NCI-H446 (cell line): ENCODE measurements around the gene FOXE3.
A peak's percentile ranks its signal among the peaks of the same experiment; 100 is the strongest.

Experiments
- DNase-seq, 2 experiments: peaks; one replicate each; lab custom pipeline; 2025; lab: John Stamatoyannopoulos, UW

FOXE3 gene

GRCh38 chr1:47405697-47406096, 10.4 kb upstream of the FOXE3 start:
- no peak for DNase-seq

GRCh38 chr1:47406966-47407365, 9.1 kb upstream of the FOXE3 start:
- no peak for DNase-seq

- no peak for DNase-seq
Measured at GRCh38 chr1:47407481-47407880, 8.6 kb upstream of the FOXE3 start.

DNA sequence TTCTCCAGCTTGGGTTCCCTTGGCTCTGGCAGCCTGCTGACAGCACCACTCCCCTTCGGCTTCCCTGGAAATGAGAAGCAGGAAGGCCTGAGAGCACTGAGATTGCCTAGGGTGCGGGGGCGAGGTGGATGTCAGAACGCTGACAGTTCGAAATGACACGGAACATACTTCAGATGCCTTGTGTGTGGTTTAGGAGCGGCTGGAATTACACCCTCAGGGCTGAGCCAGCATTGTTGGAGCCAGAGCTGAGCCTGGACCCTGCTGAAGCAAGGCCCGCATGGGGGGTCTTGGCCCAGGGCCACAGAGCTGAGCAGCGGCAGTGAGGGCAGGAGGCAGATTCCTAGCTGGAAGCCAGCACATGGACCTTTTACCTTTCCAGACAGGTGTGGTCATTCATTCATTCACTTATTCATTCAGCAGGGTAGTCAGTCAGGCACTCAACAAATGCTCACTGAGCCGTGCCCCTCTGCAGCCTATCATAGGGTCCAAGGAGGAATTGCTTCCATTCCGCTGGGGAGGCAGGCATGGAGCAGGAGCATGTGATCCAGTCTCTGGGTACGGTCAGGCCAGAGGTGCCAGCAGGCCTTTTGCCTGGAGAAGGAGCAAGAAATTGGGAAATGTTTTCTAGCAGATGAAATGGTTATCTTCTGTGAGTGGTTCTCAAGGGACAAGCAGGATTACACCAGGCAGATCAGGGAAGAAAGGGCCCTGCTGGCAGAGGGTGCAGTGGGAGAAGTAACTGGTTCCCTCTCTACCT, 6.6 kb upstream of the FOXE3 start:
- no peak for DNase-seq

DNA sequence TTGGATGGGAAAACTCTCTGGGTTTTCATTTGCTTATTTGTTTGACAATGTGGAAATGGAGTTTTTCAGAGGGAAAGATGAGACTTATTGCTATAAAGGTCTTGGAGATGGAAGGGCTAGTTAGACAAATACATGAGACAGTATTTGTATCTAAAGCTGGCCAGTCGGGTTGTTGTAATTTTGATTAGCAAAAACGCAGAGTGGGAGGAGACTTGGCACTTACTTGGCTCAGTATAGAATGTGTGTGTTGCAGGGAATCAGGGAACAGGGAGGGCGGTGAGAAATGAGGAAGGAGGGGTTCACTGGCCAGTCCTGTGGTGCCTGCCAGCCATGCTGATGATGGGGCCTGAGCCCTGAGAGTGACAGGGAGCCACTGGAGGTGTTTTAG, 6.0 kb upstream of the FOXE3 start:
- DNase-seq: no peak

GRCh38 chr1:47411436-47411835, 4.6 kb upstream of the FOXE3 start:
- DNase-seq: no peak

DNA sequence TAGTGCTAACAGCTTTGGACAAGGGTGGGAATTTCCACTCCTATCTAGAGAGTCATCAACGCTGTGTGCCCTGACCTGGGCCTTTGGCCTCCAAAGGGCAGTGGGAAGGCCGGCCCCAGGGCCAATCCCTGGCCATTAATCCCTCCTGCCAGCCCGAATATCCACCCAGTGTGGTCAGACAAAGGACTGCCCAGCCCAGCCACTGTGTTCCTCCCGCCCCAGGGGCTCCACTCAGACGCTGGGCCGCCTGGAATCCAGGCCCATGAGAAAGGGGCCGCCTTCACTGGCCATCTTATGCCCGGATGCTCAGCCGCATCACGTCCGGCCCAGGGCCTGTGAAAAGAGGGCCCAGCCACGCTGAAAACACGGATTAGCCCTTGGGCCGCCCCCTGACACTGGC, 3.6 kb upstream of the FOXE3 start:
- no peak for DNase-seq

- DNase-seq: no peak
Measured at GRCh38 chr1:47416319-47417169, 459 bp downstream of the FOXE3 start.

GRCh38 chr1:47417170-47418044, 1.3 kb downstream of the FOXE3 start:
- DNase-seq: no peak

DNA sequence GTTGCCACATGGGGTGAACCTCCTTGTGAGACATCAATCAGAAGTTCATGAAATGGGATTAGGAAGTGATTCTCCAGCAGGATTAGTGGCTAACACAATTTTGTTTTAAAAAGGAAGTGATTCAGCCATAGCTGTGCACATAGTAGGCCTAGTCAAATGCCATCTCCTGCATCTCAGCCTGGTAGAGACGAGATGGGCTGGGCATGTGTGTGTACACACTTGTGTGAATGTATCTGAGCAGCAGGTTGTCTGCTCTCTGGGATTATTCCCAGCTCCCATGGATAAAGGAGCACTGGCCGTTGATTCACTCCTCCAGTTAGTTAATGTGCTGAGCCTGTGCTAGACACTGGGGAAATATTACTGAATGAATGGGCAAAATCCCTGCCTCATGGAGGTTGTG, 2.0 kb downstream of the FOXE3 start:
- no peak for DNase-seq

DNA sequence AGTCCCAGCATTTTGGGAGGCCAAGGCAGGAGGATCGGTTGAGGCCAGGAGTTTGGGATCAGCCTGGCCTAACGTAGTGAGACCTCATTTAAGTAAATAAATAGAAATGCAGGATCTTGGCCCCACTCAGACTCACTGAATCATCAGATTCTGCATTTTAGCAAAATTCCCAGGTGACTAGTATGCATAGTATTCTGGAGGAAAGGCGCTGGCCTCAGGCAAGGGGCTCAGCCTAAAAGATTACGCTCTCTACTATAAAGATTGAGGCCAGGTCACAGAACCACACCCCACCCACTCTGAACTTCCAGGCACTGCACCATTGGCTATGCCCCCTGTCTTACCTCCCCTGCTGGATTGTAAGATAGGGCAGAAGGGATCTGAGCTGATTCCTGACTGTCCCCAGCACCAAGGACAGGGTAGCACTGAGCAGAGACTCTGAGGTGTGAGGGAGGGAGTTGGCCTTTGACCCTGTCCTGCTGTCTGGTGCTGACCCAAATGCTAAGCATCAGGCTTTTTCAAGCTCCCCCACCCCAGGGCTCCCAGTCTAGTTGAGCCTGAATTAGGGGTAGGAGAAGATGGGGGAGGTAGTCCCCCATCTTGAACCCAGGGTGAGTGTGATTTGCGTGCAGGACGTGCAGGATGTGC, 2.7 kb downstream of the FOXE3 start:
- DNase-seq: no peak

GRCh38 chr1:47420547-47420946, 4.5 kb downstream of the FOXE3 start:
- no peak for DNase-seq

DNA sequence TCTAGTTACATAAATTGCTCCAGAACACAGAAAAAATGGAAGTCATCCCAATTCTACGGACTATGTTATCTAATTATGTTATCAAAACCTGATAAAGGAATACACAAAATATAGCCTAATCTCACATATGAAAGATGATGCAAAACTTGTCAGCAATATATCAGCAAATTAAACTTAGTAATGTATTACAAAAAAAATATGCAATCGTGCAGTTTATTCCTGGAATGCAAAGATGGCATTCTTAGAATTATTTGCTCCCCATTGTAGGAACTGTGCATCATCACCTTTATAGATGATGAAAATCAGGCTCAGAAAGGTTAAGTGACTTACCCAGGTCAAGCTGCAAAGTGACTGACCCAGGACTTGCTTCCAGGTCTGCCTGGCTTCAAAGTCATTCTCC, 7.8 kb downstream of the FOXE3 start:
- no peak for DNase-seq

DNA sequence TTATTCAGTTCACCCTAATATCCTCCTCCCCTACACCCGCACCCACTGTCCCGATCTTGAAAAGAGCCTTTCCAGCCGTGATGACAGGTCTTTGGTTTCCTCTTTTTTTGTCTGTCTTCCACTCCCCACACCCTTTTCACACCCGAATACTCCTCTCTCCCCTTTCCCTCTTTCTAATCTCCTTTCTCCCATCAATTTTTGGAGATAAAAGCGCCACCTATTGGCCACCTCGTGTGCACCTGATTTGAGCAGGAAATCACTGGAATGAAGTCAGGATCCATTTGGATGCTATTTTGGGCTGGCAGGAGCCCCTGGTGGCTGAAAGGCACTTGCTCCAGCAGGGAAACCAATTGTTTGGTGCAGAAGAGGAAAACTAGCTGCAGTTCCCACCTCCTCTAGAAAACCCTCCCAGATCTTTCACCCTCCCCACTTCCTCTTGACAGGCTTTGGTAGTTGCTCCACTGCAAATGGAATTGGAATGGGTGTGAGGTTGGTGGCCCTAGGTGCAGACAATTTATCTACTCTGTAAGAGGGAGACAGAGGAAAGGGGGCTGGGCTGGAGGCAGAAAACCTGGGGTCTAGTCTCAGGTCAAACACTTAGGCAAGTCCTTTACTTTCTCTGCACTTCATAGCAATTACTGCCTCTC, 8.4 kb downstream of the FOXE3 start:
- peak; percentile 48 to 71 for DNase-seq

DNA sequence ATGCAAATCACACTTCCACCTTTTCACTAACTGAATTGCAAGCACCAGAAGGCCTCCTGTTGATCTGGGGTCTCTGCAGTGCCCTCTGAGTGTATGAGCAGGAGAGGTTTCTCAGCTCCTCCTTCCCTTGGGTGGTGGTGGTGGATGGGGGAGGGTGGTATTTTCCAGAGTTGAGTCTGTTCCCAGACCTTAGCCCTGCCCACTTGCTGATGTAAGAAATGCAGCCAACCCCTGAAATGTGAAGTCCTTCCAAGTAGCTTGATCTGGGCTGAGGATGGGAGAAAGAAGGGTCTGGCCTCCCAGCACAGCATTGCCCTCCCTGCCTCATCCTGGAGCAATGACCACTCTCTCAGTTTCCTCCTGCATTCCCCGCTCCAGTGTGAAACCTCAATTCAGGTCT, 15.4 kb downstream of the FOXE3 start:
- no peak for DNase-seq

DNA sequence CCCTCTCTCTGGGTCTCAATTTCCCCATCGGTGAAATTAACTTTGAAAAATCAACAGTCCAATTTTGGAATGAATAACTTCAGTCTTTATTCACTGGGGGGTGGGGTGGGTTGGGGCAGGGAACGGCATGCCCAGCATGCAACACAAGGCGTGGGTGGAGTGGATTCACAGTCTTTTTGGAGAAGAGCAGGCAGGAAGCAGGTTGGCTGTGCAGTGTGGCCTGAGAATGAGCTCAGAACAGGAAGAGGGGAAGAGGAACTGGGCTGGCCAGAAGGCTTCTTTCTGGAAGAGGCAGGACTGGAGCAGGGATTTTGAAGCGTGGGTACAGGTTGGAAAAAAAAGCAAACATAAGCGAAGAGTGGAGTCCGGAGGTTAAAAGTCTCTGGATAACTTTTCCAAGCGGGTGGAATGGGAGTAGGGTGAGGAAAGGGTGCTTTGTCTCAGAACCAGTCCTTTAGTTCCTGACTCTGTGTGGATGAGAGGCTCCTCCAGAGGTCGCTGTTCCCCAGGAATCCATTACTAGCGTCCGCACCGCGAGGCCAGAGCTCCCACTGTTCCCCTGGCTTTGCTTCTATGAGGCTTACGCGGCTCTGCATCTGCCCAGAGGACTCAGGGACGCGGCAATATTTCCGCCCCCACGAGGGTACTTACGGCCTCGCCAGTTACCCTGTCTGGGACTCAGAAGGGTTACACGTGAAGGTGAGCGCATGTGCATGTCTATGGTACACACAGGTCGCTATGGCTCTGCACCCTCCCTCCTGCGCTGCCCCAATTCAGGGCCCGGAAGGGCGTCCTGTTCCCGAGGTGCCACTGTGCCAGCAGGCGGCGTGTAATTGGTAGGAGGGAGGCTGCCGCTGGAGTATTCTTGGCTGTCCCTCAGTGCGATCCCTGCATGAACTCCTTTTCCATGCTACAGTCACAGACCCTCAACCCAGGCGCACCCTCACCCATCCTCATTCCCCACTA, 16.3 kb downstream of the FOXE3 start:
- peak in 1 of 2 experiments; percentile 28 for DNase-seq

DNA sequence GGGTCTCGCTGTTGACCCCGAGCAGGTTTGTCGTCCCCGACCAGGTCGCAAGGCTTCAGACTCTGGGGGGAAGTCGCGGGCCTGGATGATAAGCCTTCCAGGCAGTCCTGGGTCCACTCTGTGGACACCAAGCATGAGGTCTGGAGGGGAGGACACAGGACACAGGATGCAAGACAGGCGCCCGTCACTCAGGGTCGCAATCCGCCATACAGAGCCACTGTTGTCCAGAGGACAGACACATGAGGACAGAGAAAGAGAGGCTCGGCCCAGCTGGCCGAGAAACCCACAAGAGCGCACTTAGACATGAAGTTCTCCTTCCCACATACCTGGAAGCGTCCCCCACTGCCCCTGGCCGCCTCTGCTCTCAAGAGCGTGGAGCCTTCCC, 16.9 kb downstream of the FOXE3 start:
- no peak for DNase-seq

DNA sequence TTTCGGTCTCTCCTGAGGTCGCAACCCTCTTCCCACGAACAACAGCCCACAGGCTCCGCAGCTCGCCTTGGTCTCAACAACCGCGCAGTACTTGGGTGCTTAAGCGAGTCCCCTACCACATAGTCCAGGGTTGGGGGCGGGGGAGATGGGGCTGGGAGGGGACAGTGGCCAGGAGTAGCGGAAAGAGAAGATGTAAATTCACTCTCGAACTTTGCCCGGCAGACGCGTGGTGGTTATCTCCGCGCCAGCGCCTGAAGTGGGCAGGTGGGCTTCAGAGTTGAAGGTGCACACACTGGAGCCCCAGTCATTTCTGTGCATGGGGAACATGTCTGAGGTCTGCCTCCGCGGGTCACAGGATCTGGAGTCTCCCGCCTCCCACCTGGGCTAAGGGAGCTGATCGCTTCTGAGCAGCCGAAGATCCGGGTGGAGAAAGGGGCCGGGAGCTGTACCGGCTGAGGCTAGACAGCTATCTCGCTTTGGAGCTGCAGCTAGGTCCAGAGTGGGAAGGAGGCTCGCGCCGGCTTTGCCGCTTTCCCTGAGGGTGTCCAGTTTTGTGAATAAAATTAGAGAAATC, 17.5 kb downstream of the FOXE3 start:
- no peak for DNase-seq

- no peak for DNase-seq
Measured at GRCh38 chr1:47434051-47434842, 18.2 kb downstream of the FOXE3 start.
